NCI-H524 treated with DMSO at 0.1 percent for 48 hours (cell line): ENCODE results near the gene GPI.
"Not testable (repeated sequence)": the region's sequence is repeated elsewhere in the genome, so short reads cannot be mapped to it uniquely, and the experiment has no call there.

Experiments used
- DNase-seq: peaks from one replicate; lab custom pipeline; 2025; lab: John Stamatoyannopoulos, UW

GPI gene

GRCh38 chr19:34364830-34365462, at the start of gene GPI:
Gene GPI, plus strand, starts transcription at chr19:34365196. Its CDS starts 71 bp downstream, at chr19:34365267.
- peak; percentile 46 for DNase-seq

GRCh38 chr19:34316247-34316646, 48.7 kb upstream of the GPI start:
- DNase-seq: no peak

- DNase-seq: no peak
These were observed 48.2 kb upstream of the GPI start for GRCh38 chr19:34316741-34317301.

- no peak for DNase-seq
These were observed 47.6 kb upstream of the GPI start for GRCh38 chr19:34317311-34317927.

GRCh38 chr19:34319230-34319585, 45.8 kb upstream of the GPI start:
- DNase-seq: no peak

- DNase-seq: no peak
These were observed 45.2 kb upstream of the GPI start for GRCh38 chr19:34319785-34320184.

GRCh38 chr19:34320277-34320676, 44.7 kb upstream of the GPI start:
- DNase-seq: no peak

GRCh38 chr19:34321735-34322134, 43.3 kb upstream of the GPI start:
- no peak for DNase-seq

- DNase-seq: no peak
These were observed 41.4 kb upstream of the GPI start for GRCh38 chr19:34323433-34324204.

GRCh38 chr19:34324320-34324719, 40.7 kb upstream of the GPI start:
- no peak for DNase-seq

GRCh38 chr19:34325181-34325580, 39.8 kb upstream of the GPI start:
- DNase-seq: no peak

- DNase-seq: no peak
These were observed 38.8 kb upstream of the GPI start for GRCh38 chr19:34325981-34326787.

GRCh38 chr19:34327851-34328250, 37.1 kb upstream of the GPI start:
- DNase-seq: no peak

GRCh38 chr19:34328982-34329381, 36.0 kb upstream of the GPI start:
- no peak for DNase-seq

- DNase-seq: no peak
These were observed 34.9 kb upstream of the GPI start for GRCh38 chr19:34330116-34330515.

- not testable (repeated sequence) for DNase-seq
These were observed 34.4 kb upstream of the GPI start for GRCh38 chr19:34330596-34330995.

GRCh38 chr19:34331596-34331995, 33.4 kb upstream of the GPI start:
- not testable (repeated sequence) for DNase-seq

GRCh38 chr19:34332027-34332760, 32.8 kb upstream of the GPI start:
- DNase-seq: no peak

- no peak for DNase-seq
These were observed 29.1 kb upstream of the GPI start for GRCh38 chr19:34335914-34336313.

- no peak for DNase-seq
These were observed 28.2 kb upstream of the GPI start for GRCh38 chr19:34336781-34337271.

- DNase-seq: no peak
These were observed 27.3 kb upstream of the GPI start for GRCh38 chr19:34337739-34338138.
